NCI-H1930 (cell line): ENCODE data around the gene BST1.
A peak's percentile ranks its signal among the peaks of the same experiment; 100 is the strongest.

Experiments used
- DNase-seq, 2 experiments: peaks; one replicate each; lab custom pipeline; 2025; lab: John Stamatoyannopoulos, UW

The BST1 gene

DNA sequence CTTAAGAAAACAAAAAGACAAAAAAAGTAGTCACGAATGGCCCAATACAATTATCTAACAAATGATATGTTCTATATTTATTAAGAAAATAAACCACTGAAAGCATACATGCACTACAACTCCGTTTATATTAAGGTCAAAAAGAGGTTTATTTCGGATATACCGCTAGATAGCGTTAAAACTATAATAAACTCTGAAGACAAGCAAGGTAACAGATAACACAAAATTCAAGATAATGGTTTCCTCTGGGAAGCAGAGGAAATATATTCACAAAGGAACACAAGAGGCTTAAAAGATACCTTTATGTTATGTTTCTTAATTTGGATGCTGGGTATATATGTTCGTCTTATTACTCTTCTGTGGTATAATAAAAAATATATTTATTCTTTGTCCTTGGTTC, 26.0 kb upstream of the BST1 start:
- DNase-seq: no peak

- no peak for DNase-seq
Measured at GRCh38 chr4:15677507-15677988, 25.3 kb upstream of the BST1 start.

- DNase-seq: no peak
Measured at GRCh38 chr4:15681067-15681371, 21.8 kb upstream of the BST1 start.

DNA sequence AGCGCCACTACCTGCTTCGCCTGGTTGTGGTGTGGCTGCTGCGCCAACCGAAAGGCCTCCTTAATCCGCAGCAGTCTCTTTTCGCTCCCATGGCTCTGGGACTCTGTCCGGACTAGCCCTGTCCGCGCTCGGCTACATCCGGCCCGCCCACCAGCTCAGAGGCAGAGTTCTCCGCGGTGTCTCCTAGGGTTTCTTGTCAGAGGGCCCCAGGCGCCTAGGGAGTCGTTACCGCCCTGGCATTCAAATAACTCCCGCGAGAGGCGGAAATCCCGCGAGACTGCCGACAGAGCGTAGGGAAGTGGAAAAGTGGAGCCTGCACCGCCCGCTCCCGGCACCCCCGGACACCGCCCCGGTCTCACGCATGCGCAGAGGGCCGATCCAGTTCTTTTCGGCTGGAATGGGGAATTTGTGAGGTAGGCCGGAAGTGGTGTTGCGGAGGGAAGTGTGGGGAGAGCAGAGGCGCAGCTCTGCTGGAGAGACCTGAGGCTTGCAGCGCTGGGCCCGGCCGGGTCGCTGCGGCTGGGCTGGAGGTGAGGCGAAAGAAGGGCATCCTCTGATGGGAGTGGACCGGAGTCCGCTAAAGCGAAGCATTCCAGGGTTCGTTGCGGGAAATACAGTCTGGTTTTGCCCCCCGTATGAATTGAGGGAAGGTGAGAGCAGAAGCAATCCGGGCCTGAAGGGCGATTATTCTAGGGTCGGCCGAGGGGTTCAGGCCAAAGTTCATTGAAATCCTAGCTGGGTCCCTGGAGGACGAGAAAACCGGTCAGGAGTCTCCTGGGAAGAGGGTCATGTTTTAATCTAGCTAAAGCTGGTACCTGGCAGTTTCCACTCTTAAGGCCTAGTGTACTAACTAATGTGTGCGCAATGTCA, 21.3 kb upstream of the BST1 start, which contains the start of gene FAM200B:
TSS of gene FAM200B (plus strand) at position 456 of the 870 bp plus-strand sequence. CDS start 5,151 bp downstream, outside the sequence.
- DNase-seq: peak; percentile 97 to 98

DNA sequence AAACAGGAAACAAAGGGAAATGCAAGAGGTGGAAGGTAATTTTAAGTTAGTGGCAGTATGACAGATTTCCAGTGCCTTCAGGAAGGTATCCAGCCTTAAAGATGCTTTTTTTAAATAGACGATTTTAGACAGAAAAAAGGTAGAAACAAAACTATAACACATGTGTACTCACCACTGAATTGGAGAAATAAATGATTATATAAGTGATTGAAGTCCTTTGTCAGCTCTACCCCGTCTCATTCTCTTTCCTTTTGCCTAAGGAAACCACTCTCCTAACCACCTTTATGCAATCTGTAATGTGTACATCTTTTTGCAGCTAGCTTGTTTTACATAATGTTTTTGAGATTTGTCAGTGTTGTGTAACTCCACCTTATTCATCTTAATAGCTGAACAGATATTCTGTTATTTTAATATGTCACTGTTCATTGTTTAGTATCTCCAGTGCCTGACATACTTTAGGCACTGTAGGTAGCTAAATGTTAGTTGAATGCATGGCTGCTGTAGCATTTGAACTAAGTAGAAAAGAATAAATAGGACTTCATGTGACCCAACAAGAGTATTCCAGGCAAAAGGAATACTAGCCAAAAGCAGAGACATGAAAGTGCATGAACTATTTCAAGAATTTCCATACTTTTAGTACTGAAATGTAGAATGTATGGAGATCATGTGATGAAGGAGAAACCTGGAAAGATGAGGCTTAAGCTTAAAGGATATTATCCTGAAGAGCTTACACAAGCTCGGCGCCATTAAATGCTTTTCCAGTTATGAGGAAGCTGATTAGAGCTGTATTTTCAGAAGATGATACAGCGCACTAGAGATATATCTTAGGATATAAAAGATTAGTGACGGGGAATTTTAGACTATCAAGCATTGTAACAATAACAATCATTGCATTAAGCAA, 20.4 kb upstream of the BST1 start:
- DNase-seq: no peak

- no peak for DNase-seq
Measured at GRCh38 chr4:15683143-15683495, 19.7 kb upstream of the BST1 start.

GRCh38 chr4:15684498-15684897, 18.4 kb upstream of the BST1 start:
- no peak for DNase-seq

GRCh38 chr4:15688051-15688450, 14.8 kb upstream of the BST1 start:
- DNase-seq: no peak

GRCh38 chr4:15689540-15689939, 13.3 kb upstream of the BST1 start:
- no peak for DNase-seq

- no peak for DNase-seq
Measured at GRCh38 chr4:15690020-15690809, 12.7 kb upstream of the BST1 start.

- no peak for DNase-seq
Measured at GRCh38 chr4:15691346-15692135, 11.3 kb upstream of the BST1 start.

DNA sequence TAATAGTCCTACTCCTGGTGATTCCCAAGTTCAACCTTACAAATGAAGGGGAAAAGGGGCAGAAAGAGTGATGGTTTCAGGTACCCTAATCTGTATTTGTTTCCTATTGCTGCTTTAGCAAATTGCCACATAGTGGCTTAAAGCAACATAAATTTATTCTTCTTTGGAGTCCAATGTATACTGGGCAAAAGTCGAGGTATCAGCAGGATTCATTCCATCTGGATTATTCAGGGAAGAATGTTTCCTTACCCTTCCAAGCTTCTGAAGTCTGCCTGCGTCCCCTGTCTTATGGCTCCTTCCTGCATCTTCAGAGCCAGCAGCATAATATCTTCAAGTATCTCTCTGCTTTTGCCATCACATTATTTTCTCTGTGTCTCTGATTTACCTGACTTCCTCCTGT, 10.3 kb upstream of the BST1 start:
- DNase-seq: no peak

GRCh38 chr4:15694431-15694830, 8.4 kb upstream of the BST1 start:
- DNase-seq: no peak

DNA sequence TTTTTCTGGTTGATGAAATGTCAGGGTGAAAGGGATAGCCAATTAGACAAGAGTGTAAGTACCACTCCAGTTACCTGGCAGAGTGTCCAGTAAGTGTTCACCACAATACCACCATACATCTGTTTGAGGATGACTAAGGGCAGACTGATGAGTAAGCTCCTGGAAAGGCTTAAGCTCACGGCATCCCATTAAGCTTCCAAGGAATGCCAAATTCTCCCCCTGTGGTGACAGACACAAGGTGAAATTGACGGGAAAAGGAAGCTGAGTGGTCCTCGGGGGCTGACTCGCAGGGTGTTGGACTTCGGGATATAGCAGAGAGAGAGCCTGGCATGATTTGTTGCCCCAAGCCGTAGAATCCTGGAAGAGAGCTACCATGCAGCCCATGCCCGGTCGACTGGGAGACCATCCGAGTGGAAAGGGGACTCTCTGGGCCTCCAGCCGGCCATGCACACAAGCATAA, 7.6 kb upstream of the BST1 start:
- no peak for DNase-seq

DNA sequence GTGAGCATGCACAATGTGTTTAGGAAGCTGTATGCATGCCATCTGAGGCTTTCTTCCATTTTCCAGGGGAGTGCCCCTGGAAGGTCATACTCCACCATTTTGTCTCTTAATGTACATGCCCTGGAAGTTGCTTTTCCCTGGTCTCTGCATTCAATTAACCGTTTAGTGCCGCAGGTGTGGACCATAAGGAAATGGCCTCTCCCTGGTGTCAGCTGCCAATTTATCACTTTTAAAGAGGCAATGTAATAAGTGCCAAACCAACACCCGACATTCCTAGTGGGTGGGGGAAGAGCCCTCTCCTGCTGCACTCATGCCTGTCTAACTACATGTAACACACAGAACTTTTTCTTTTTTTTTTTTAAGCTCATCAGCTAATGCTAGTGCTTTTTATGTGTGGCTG, 7.1 kb upstream of the BST1 start:
- no peak for DNase-seq

DNA sequence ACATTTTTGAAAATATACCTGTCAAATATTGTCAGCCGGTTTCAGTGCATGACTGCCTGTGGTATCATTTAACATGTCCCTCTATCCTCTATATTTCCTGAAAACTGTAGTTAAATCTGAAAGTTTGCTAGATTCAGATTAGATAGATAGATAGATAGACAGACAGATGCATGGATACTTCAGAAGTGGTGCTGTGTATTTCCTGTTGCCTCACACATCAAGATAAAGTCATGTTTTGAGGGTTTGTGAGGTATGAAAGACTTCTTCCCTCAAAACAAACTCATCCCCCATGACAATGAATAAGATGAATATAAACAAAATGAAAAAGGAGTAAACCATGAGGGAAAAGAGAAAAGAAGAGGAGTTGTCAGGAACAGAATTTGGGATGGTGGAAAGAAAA, 6.0 kb upstream of the BST1 start:
- DNase-seq: no peak

GRCh38 chr4:15703439-15703838, 574 bp downstream of the BST1 start:
- DNase-seq: no peak

DNA sequence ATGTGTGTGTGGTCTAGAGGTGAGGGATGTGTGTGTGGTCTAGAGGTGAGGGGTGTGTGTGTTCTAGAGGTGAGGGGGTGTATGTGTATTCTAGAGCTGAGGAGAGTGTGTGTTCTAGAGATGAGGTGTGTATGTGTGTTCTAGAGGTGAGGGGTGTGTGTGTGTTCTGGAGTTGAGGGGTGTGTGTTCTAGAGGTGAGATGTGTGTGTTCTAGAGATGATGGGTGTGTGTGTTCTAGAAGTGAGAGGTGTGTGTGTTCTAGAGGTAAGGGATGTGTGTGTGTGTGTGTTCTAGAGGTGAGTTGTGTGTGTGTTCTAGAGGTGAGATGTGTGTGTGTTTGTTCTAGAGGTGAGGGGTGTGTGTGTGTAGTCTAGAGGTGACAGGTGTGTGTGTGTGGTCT, 1.3 kb downstream of the BST1 start:
- DNase-seq: no peak

- no peak for DNase-seq
Measured at GRCh38 chr4:15706646-15707362, 3.9 kb downstream of the BST1 start.

DNA sequence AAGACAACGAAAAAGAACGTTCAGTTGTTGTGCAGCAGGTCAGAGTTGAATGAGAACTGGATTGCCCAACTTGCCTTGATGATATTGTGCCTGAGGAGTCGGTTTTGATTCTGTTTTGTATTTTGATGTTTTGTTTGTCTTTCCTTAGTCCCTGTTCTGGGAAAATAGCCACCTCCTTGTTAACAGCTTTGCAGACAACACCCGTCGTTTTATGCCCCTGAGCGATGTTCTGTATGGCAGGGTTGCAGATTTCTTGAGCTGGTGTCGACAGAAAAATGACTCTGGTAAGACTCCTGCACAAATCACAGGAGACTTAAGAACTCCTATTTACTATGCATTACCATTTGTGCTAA, 4.5 kb downstream of the BST1 start:
- no peak for DNase-seq

DNA sequence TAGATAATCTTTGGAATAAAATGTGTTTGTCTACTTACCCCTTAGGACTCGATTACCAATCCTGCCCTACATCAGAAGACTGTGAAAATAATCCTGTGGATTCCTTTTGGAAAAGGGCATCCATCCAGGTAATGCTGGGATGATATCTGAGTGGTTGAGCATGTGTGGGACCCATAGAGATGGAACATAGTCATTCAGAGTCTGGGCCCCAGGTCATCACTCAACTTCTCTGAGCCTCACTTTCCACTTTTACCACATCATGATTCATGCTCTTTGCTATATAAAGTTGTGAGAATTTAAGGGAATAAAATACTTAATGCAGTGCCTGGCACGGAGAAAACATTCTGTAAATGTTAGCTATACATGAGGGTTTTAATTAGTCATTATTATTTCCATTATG, 8.9 kb downstream of the BST1 start:
- no peak for DNase-seq
